ENCODE measurements around the gene JTB. TPM values are rescaled to one million over a fixed set of nuclear protein-coding genes. Genes with fewer than 3 reads are reported as not detected.

JTB gene
- total and polyA plus RNA-seq, 2 experiments from 2014 or later = 183 to 242 TPM

- no peak overlapping the region for H3K4me2 ChIP-seq (ENCODE audit: unreplicated experiment)
- H3K4me1 ChIP-seq (ENCODE audit: insufficient read depth) = no peaks in the 10 kb centered on the region
- no peak overlapping the region for H3K9ac ChIP-seq
- H3K9me3 ChIP-seq (ENCODE audit: low read depth) = no peaks in the 10 kb centered on the region
- H3K4me3 ChIP-seq = no peak overlapping the region
- no peaks in the 10 kb centered on the region; the same call in 1 of the 2 replicates for H3K36me3 ChIP-seq (ENCODE audit: low read depth)
- H3K79me2 ChIP-seq (ENCODE audit: insufficient read depth) = no peaks in the 10 kb centered on the region
- H3K27me3 ChIP-seq (replicated peaks; ENCODE audit: insufficient read depth) = no peaks in the 10 kb centered on the region
- in situ Hi-C loops (cut with MboI) = no loop called here
- no peak overlapping the region for H2AFZ ChIP-seq
- no peaks in the 10 kb centered on the region for H3F3A ChIP-seq (ENCODE audit: insufficient read depth)
- H3K9me2 ChIP-seq (ENCODE audit: insufficient read depth) = no peaks in the 10 kb centered on the region
- WGBS, 2 experiments (ENCODE audit: low coverage in 1 of 2, low lambda C conversion rate in 2 of 2, missing lambda C conversion rate in 2 of 2) = 93% methylated on average over 10 of the region's 10 CpGs
- H3K27ac ChIP-seq = no peak overlapping the region
- no peaks in the 10 kb centered on the region for H4K20me1 ChIP-seq (ENCODE audit: insufficient read depth)
- DNase-seq = no peak
- TF ChIP-seq EZH2phosphoT487 (IDR thresholded peaks at IDR 0.05; ENCODE audit: insufficient read depth, low read depth) (no peak), EZH2 (IDR thresholded peaks at IDR 0.05; ENCODE audit: insufficient read depth, poor library complexity, severe bottlenecking) (no peak)
Observed at GRCh38 chr1:153937331-153937730, 40.1 kb downstream of the JTB start.

- no peak overlapping the region for H3K4me2 ChIP-seq (ENCODE audit: unreplicated experiment)
- no peak for TF ChIP-seq EZH2 (IDR thresholded peaks at IDR 0.05; ENCODE audit: insufficient read depth, poor library complexity, severe bottlenecking)
- no peak for TF ChIP-seq EZH2phosphoT487 (IDR thresholded peaks at IDR 0.05; ENCODE audit: insufficient read depth, low read depth)
- H3K79me2 ChIP-seq (ENCODE audit: insufficient read depth) = no peaks in the 10 kb centered on the region
- no peaks in the 10 kb centered on the region for H3K4me1 ChIP-seq (ENCODE audit: insufficient read depth)
- no peak overlapping the region for H2AFZ ChIP-seq
- H4K20me1 ChIP-seq (ENCODE audit: insufficient read depth) = no peaks in the 10 kb centered on the region
- no peak overlapping the region for H3K4me3 ChIP-seq
- 94 to 98% methylated on average over 11 to 12 of the region's 12 CpGs for WGBS, 2 experiments (ENCODE audit: low coverage in 1 of 2, low lambda C conversion rate in 2 of 2, missing lambda C conversion rate in 2 of 2)
- no peaks in the 10 kb centered on the region for H3F3A ChIP-seq (ENCODE audit: insufficient read depth)
- DNase-seq = no peak
- H3K36me3 ChIP-seq (ENCODE audit: low read depth) = no peaks in the 10 kb centered on the region; the same call in 1 of the 2 replicates
- H3K27me3 ChIP-seq (replicated peaks; ENCODE audit: insufficient read depth) = no peaks in the 10 kb centered on the region
- H3K9me3 ChIP-seq (ENCODE audit: low read depth) = no peaks in the 10 kb centered on the region
- no peaks in the 10 kb centered on the region for H3K9me2 ChIP-seq (ENCODE audit: insufficient read depth)
- in situ Hi-C loops (cut with MboI) = no loop called here
- no peak overlapping the region for H3K27ac ChIP-seq
- no peak overlapping the region for H3K9ac ChIP-seq
Observed at GRCh38 chr1:153936011-153936802, 41.3 kb downstream of the JTB start.

- H3K27ac ChIP-seq = no peak overlapping the region
- no peaks in the 10 kb centered on the region for H3K4me1 ChIP-seq (ENCODE audit: insufficient read depth)
- 0 out of 2 replicates have a peak, but pooled peaks cover 7% of the 10 kb centered on the region for H3F3A ChIP-seq (ENCODE audit: insufficient read depth)
- H3K79me2 ChIP-seq (ENCODE audit: insufficient read depth) = no peaks in the 10 kb centered on the region
- 94 to 98% methylated on average over 9 of the region's 9 CpGs for WGBS, 2 experiments (ENCODE audit: low coverage in 1 of 2, low lambda C conversion rate in 2 of 2, missing lambda C conversion rate in 2 of 2)
- H3K9me2 ChIP-seq (ENCODE audit: insufficient read depth) = no peaks in the 10 kb centered on the region
- H3K36me3 ChIP-seq (ENCODE audit: low read depth) = no peaks in the 10 kb centered on the region; the same call in 1 of the 2 replicates
- no peak overlapping the region for H3K4me3 ChIP-seq
- no peak overlapping the region for H3K9ac ChIP-seq
- TF ChIP-seq EZH2phosphoT487 (IDR thresholded peaks at IDR 0.05; ENCODE audit: insufficient read depth, low read depth) = no peak
- no peak for TF ChIP-seq EZH2 (IDR thresholded peaks at IDR 0.05; ENCODE audit: insufficient read depth, poor library complexity, severe bottlenecking)
- H4K20me1 ChIP-seq (ENCODE audit: insufficient read depth) = no peaks in the 10 kb centered on the region
- no peak overlapping the region for H3K4me2 ChIP-seq (ENCODE audit: unreplicated experiment)
- in situ Hi-C loops (cut with MboI) = no loop called here
- H3K9me3 ChIP-seq (ENCODE audit: low read depth) = no peaks in the 10 kb centered on the region
- H2AFZ ChIP-seq = no peak overlapping the region
- no peak for DNase-seq
- H3K27me3 ChIP-seq (replicated peaks; ENCODE audit: insufficient read depth) = no peaks in the 10 kb centered on the region
Observed at GRCh38 chr1:153934746-153935145, 42.7 kb downstream of the JTB start.

GRCh38 chr1:153933955-153934354 is 43.5 kb downstream of the JTB start:
- Histone ChIP-seq H3K36me3 (ENCODE audit: low read depth) (no peaks in the 10 kb centered on the region; the same call in 1 of the 2 replicates), H3F3A (ENCODE audit: insufficient read depth) (0 out of 2 replicates have a peak, but pooled peaks cover 9% of the 10 kb centered on the region), H3K4me2 (ENCODE audit: unreplicated experiment) (no peak overlapping the region), H4K20me1 (ENCODE audit: insufficient read depth) (no peaks in the 10 kb centered on the region), H2AFZ (no peak overlapping the region), H3K4me1 (ENCODE audit: insufficient read depth) (peaks cover 2% of the 10 kb centered on the region; the same call in 1 of the 2 replicates), H3K9me2 (ENCODE audit: insufficient read depth) (no peaks in the 10 kb centered on the region), H3K9ac (no peak overlapping the region), H3K79me2 (ENCODE audit: insufficient read depth) (no peaks in the 10 kb centered on the region), H3K27me3 (replicated peaks; ENCODE audit: insufficient read depth) (no peaks in the 10 kb centered on the region), H3K4me3 (no peak overlapping the region), H3K27ac (no peak overlapping the region), H3K9me3 (ENCODE audit: low read depth) (no peaks in the 10 kb centered on the region)
- no peak for TF ChIP-seq EZH2 (IDR thresholded peaks at IDR 0.05; ENCODE audit: insufficient read depth, poor library complexity, severe bottlenecking)
- in situ Hi-C loops (cut with MboI) = no loop called here
- DNase-seq = no peak
- WGBS, 2 experiments (ENCODE audit: low coverage in 1 of 2, low lambda C conversion rate in 2 of 2, missing lambda C conversion rate in 2 of 2) = 92 to 95% methylated on average over 11 of the region's 11 CpGs

Measured in GM23248 (cell line).